ENCODE results near the gene SEMA3G. TPM values are rescaled to one million over a fixed set of nuclear protein-coding genes. Genes with fewer than 3 reads are reported as not detected.

The SEMA3G gene
- total RNA-seq (6.5 and 13.6 TPM in 2 replicates), polyA plus RNA-seq (3.2 and 3.4 TPM in 2 replicates)

DNA sequence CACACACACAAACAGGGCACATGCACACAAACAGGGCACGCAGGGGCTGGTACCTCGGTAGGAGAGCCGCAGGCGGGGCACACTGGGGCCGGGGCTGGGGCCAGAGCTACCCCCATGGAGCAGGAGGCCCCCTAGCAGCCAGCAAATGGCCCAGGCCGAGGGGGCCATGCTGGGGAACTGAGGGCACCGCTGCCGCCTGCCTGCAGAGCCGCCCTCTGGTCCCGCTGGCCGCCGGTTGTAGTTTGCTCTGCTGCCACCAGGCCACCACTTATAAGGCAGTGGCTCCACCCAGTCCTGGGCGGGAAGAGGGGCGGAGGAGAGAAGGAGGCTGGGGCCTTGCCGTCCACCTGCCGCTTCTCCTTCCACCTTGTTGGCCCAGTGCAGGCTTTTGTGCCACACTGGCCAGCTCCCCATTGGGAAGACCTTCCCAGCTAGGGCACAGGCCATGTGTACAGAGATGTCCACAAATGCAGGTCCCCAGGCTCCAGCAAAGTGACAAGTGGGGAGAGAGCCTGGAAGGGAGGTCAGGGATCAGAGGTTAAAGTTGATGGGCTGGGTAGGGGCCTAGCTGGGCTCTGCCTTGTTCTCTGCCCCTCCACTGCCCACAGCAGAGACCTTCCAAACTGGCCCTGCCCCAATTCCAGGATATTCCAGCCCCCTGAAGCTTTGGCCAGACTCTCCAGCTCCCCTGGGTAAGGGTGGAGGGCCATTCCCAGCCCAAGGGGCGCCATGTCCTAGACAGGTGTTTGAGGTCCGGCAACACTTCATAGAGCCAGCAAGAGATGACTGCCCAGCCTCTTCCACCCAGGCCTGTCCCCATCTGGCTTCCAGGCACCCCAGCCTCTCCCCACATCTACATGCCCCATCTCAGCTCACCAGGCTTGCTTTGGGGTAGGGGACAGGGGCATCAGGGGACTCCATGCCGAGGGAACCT lies at the start of gene SEMA3G:
Gene SEMA3G (minus strand): TSS at position 244 of the 934 bp plus-strand sequence. CDS start 76 bp downstream, at position 168.
- Histone ChIP-seq H3K4me3 (no peak within 1 kb of the TSS), H3K36me3 (no peaks in the 10 kb centered on the region), H3K27me3 (no peaks in the 10 kb centered on the region), H3K4me1 (ENCODE audit: low read depth) (peaks cover 7% of the 10 kb centered on the region), H3K9me3 (ENCODE audit: low read depth) (no peaks in the 10 kb centered on the region), H3K27ac (no peak within 1 kb of the TSS)
- TF ChIP-seq, protein P1, sequence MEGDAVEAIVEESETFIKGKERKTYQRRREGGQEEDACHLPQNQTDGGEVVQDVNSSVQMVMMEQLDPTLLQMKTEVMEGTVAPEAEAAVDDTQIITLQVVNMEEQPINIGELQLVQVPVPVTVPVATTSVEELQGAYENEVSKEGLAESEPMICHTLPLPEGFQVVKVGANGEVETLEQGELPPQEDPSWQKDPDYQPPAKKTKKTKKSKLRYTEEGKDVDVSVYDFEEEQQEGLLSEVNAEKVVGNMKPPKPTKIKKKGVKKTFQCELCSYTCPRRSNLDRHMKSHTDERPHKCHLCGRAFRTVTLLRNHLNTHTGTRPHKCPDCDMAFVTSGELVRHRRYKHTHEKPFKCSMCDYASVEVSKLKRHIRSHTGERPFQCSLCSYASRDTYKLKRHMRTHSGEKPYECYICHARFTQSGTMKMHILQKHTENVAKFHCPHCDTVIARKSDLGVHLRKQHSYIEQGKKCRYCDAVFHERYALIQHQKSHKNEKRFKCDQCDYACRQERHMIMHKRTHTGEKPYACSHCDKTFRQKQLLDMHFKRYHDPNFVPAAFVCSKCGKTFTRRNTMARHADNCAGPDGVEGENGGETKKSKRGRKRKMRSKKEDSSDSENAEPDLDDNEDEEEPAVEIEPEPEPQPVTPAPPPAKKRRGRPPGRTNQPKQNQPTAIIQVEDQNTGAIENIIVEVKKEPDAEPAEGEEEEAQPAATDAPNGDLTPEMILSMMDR (IDR thresholded peaks at IDR 0.05; ENCODE audit: low read depth, low read length) = peak; percentile 24
- peak; percentile 60 to 88 for DNase-seq (ENCODE audit: low read depth in 1 of 2, low spot score in 1 of 2)

DNA sequence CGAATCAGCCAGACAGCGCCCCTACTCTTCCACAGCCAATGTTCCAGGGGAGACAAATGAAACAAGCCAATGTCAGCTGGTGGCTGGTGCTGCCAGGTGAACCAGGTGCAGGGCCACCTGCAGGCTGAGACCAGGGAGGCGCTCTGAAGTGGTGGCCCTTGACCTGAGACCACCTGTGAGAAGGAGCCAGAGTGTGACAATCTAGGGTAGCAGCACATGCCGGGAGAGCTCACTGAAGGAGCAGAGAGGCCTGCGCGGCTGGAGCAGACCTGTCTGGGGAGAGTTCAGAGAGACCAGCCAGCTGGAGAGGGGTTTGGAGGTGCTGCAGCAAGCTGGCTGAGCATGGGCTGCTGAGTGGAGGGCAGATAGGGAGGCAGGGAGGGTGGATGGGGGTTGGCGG lies 49.5 kb upstream of the SEMA3G start:
- no peak overlapping the region for H3K4me3 ChIP-seq
- no peaks in the 10 kb centered on the region for H3K27me3 ChIP-seq
- no peaks in the 10 kb centered on the region for H3K9me3 ChIP-seq (ENCODE audit: low read depth)
- H3K36me3 ChIP-seq = peaks cover 38% of the 10 kb centered on the region
- H3K27ac ChIP-seq = peak overlapping the region; percentile 55
- H3K4me1 ChIP-seq (ENCODE audit: low read depth) = no peaks in the 10 kb centered on the region
- no peak for DNase-seq (ENCODE audit: low read depth in 1 of 2, low spot score in 1 of 2)
- TF ChIP-seq, protein P1 (IDR thresholded peaks at IDR 0.05; ENCODE audit: low read depth, low read length) = no peak

DNA sequence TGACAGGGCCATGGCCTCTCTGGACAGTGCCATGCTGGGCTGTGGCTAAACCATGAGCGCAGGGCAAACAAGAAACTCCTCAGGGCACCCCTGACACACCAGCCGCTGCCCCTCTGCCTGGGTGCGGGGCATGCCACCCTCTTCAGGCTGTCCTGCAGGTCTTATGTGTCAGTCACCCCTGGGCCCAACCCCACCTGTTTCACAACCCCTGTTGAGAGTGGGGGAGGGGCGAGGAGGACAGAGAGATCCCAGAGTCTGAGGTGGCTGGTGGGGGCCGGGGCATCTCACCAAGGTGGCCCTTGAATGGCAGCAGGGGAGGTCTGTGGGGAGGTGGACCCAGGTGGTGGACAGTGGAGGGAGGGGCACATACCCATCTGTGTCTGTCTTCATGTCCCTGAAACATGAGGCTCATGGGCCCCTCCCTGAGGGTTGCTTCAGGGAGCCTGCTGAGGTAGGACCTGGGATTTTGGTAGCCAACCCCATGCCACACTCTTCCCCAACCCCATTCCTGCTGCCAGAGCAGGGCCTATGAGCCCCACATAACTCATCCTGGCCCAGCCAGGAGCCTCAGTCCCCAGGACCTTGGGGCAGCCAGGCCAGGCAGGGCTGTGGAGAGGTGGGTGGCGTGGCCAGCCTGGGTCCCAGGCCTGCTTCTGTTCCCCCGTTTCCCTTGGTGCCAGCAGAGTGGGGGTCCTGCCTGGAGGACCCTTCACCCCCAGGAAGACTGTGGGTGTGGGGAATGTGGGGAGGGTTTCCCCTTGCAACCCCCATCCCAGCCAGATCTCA lies 48.5 kb upstream of the SEMA3G start:
- DNase-seq (ENCODE audit: low read depth in 1 of 2, low spot score in 1 of 2) = no peak
- H3K4me3 ChIP-seq = no peak overlapping the region
- no peaks in the 10 kb centered on the region for H3K4me1 ChIP-seq (ENCODE audit: low read depth)
- peaks cover 47% of the 10 kb centered on the region for H3K36me3 ChIP-seq
- H3K27me3 ChIP-seq = no peaks in the 10 kb centered on the region
- H3K27ac ChIP-seq = peak overlapping the region; percentile 51
- TF ChIP-seq, protein P1 (IDR thresholded peaks at IDR 0.05; ENCODE audit: low read depth, low read length) = no peak
- no peaks in the 10 kb centered on the region for H3K9me3 ChIP-seq (ENCODE audit: low read depth)

DNA sequence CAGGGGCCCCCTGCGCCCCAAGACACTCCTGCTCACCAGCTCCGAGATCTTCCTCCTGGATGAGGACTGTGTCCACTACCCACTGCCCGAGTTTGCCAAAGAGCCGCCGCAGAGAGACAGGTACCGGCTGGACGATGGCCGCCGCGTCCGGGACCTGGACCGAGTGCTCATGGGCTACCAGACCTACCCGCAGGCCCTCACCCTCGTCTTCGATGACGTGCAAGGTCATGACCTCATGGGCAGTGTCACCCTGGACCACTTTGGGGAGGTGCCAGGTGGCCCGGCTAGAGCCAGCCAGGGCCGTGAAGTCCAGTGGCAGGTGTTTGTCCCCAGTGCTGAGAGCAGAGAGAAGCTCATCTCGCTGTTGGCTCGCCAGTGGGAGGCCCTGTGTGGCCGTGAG lies 47.2 kb upstream of the SEMA3G start:
- H3K4me1 ChIP-seq (ENCODE audit: low read depth) = no peaks in the 10 kb centered on the region
- no peak overlapping the region for H3K27ac ChIP-seq
- H3K4me3 ChIP-seq = no peak overlapping the region
- H3K36me3 ChIP-seq = peaks cover 55% of the 10 kb centered on the region
- TF ChIP-seq, protein P1 (IDR thresholded peaks at IDR 0.05; ENCODE audit: low read depth, low read length) = no peak
- H3K27me3 ChIP-seq = no peaks in the 10 kb centered on the region
- no peak for DNase-seq (ENCODE audit: low read depth in 1 of 2, low spot score in 1 of 2)
- no peaks in the 10 kb centered on the region for H3K9me3 ChIP-seq (ENCODE audit: low read depth)

DNA sequence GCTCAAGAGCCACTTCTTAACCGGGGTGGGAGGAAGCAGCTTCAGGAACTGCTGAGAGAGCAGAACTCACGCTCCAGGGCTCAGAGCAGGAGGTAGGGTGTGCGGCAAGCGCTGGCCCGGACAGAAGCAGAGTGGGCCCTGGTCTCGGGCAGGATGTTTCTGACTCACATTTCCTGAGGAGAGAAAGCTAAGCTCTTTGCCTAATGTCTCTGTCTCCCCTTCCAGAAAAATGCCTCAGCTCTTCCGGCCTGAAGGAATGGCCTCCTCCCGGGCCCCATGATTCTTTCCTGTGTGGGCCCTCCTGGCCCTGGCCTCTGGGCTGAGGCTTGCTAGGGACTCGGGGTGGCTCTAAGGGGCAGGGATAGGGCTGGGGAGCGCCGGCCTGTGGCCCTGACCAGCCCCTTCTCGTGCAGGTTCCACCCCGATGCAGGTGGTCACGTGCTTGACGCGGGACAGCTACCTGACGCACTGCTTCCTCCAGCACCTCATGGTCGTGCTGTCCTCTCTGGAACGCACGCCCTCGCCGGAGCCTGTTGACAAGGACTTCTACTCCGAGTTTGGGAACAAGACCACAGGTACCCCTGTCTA lies 46.1 kb upstream of the SEMA3G start:
- peak overlapping the region; percentile 62 for H3K27ac ChIP-seq
- TF ChIP-seq, protein P1 (IDR thresholded peaks at IDR 0.05; ENCODE audit: low read depth, low read length) = no peak
- H3K4me3 ChIP-seq = no peak overlapping the region
- peak in 1 of 2 donors; percentile 86 for DNase-seq (ENCODE audit: low read depth in 1 of 2, low spot score in 1 of 2)
- no peaks in the 10 kb centered on the region for H3K4me1 ChIP-seq (ENCODE audit: low read depth)
- H3K27me3 ChIP-seq = no peaks in the 10 kb centered on the region
- H3K36me3 ChIP-seq = peaks cover 60% of the 10 kb centered on the region
- no peaks in the 10 kb centered on the region for H3K9me3 ChIP-seq (ENCODE audit: low read depth)

Data from cardiac muscle cell (in vitro differentiated cells and primary cell).